ENCODE measurements around the gene MEF2A.

The MEF2A gene

GRCh38 chr15:99696096-99696495, 130.3 kb downstream of the MEF2A start:
- no peak overlapping the region for H3K27ac ChIP-seq
- no peak for DNase-seq (ENCODE audit: low spot score)
- TF ChIP-seq CTCF (IDR thresholded peaks at IDR 0.05) = no peak
- no peak overlapping the region for H3K4me3 ChIP-seq

GRCh38 chr15:99702895-99703602, 137.3 kb downstream of the MEF2A start:
- DNase-seq (ENCODE audit: low spot score) = no peak
- no peak for TF ChIP-seq CTCF (IDR thresholded peaks at IDR 0.05)
- peak overlapping the region; percentile 73 to 87 for H3K27ac ChIP-seq
- peak overlapping the region; percentile 40 for H3K4me3 ChIP-seq

- DNase-seq (ENCODE audit: low spot score) = no peak
- peak overlapping the region; percentile 73 to 87 for H3K27ac ChIP-seq
- peak overlapping the region; percentile 40 for H3K4me3 ChIP-seq
- peak; percentile 33 for TF ChIP-seq CTCF (IDR thresholded peaks at IDR 0.05)
Measured at GRCh38 chr15:99703603-99704443, 138.0 kb downstream of the MEF2A start.

GRCh38 chr15:99704444-99704838, 138.7 kb downstream of the MEF2A start:
- TF ChIP-seq CTCF (IDR thresholded peaks at IDR 0.05) = peak; percentile 49
- Histone ChIP-seq H3K27ac (peak overlapping the region; percentile 73 to 87), H3K4me3 (no peak overlapping the region)
- no peak for DNase-seq (ENCODE audit: low spot score)

GRCh38 chr15:99706557-99707303, 140.9 kb downstream of the MEF2A start:
- no peak for TF ChIP-seq CTCF (IDR thresholded peaks at IDR 0.05)
- DNase-seq (ENCODE audit: low spot score) = no peak
- peak overlapping the region; percentile 49 to 61 for H3K27ac ChIP-seq
- H3K4me3 ChIP-seq = peak overlapping the region; percentile 18

GRCh38 chr15:99707473-99708270, 141.9 kb downstream of the MEF2A start:
- Histone ChIP-seq H3K4me3 (peak overlapping the region; percentile 18), H3K27ac (peak overlapping the region; percentile 49 to 81)
- TF ChIP-seq CTCF (IDR thresholded peaks at IDR 0.05) = no peak
- DNase-seq (ENCODE audit: low spot score) = no peak
